Measurements from ENCODE around the gene MRTFA. TPM values are rescaled to one million over a fixed set of nuclear protein-coding genes. Genes with fewer than 3 reads are reported as not detected.
"Not testable (repeated sequence)": the region's sequence is repeated elsewhere in the genome, so short reads cannot be mapped to it uniquely, and the experiment has no call there.

MRTFA gene
- total RNA-seq, 6 donors from 2014 or later = 47.9 to 178 (median 61.3) TPM

GRCh38 chr22:40387746-40388145 is 248.8 kb downstream of the MRTFA start:
- Histone ChIP-seq H3K4me1 (peaks cover 0 to 30% (median 14%) of the 10 kb centered on the region in 4 donors), H3K27me3 (no peaks in the 10 kb centered on the region), H3K36me3 (no peaks in the 10 kb centered on the region), H3K9me3 (no peaks in the 10 kb centered on the region), H3K27ac (peak overlapping the region in 2 of 4 donors; percentile 31 to 59), H3K4me3 (no peak overlapping the region)
- ATAC-seq (ENCODE audit: low FRiP score in 2 of 2) (peak; percentile 16 to 76), DNase-seq (no peak)
- no peak for TF ChIP-seq EP300 (IDR thresholded peaks at IDR 0.05)
- TF ChIP-seq CTCF (IDR thresholded peaks at IDR 0.05) = no peak
- TF ChIP-seq POLR2A (IDR thresholded peaks at IDR 0.05) = no peak
- TF ChIP-seq POLR2AphosphoS5 (IDR thresholded peaks at IDR 0.05) = no peak
- 53 to 54% methylated on average over 5 of the region's 5 CpGs for WGBS, 2 donors

- DNase-seq (no peak), ATAC-seq (ENCODE audit: low FRiP score in 2 of 2) (peak in 1 of 2 donors; percentile 55)
- Histone ChIP-seq H3K4me3 (peak overlapping the region in 2 of 4 donors; percentile 4 to 14), H3K27ac (peak overlapping the region in 3 of 4 donors; percentile 21 to 38 (median 28)), H3K36me3 (no peaks in the 10 kb centered on the region), H3K4me1 (peaks cover 0 to 30% (median 14%) of the 10 kb centered on the region in 4 donors), H3K27me3 (no peaks in the 10 kb centered on the region), H3K9me3 (no peaks in the 10 kb centered on the region)
- WGBS, 2 donors = 35 to 42% methylated on average over 10 of the region's 10 CpGs
- TF ChIP-seq POLR2A (IDR thresholded peaks at IDR 0.05) (no peak), CTCF (IDR thresholded peaks at IDR 0.05) (no peak), POLR2AphosphoS5 (IDR thresholded peaks at IDR 0.05) (no peak), EP300 (IDR thresholded peaks at IDR 0.05) (no peak)
These were observed 251.3 kb downstream of the MRTFA start for GRCh38 chr22:40385036-40385782.

- peaks cover 0 to 30% (median 14%) of the 10 kb centered on the region in 4 donors for H3K4me1 ChIP-seq
These were observed 252.6 kb downstream of the MRTFA start for GRCh38 chr22:40383905-40384304.

GRCh38 chr22:40381461-40381860 is 255.1 kb downstream of the MRTFA start:
- ATAC-seq (ENCODE audit: low FRiP score in 2 of 2) = no peak
- Histone ChIP-seq H3K4me1 (peaks cover 0 to 21% (median 11%) of the 10 kb centered on the region in 4 donors), H3K27me3 (no peaks in the 10 kb centered on the region), H3K4me3 (no peak overlapping the region), H3K27ac (no peak overlapping the region), H3K9me3 (no peaks in the 10 kb centered on the region), H3K36me3 (no peaks in the 10 kb centered on the region)
- 72 to 94% methylated on average over 3 of the region's 3 CpGs for WGBS, 2 donors
- TF ChIP-seq POLR2AphosphoS5 (IDR thresholded peaks at IDR 0.05) = no peak
- no peak for TF ChIP-seq POLR2A (IDR thresholded peaks at IDR 0.05)
- no peak for DNase-seq

More at GRCh38 chr22:40383905-40384304, 252.6 kb downstream of the MRTFA start:
- DNase-seq (no peak), ATAC-seq (ENCODE audit: low FRiP score in 2 of 2) (no peak)
- H3K4me3 ChIP-seq = no peak overlapping the region
- TF ChIP-seq POLR2AphosphoS5 (IDR thresholded peaks at IDR 0.05) (no peak), POLR2A (IDR thresholded peaks at IDR 0.05) (no peak), CTCF (IDR thresholded peaks at IDR 0.05) (no peak), EP300 (IDR thresholded peaks at IDR 0.05) (no peak)
- 83 to 90% methylated on average over 3 of the region's 3 CpGs for WGBS, 2 donors
- H3K27me3 ChIP-seq = no peaks in the 10 kb centered on the region
- H3K36me3 ChIP-seq = no peaks in the 10 kb centered on the region
- H3K27ac ChIP-seq = no peak overlapping the region
- H3K9me3 ChIP-seq = no peaks in the 10 kb centered on the region

GRCh38 chr22:40378448-40378847 is 258.1 kb downstream of the MRTFA start:
- not testable (repeated sequence) for H3K4me1 ChIP-seq, H3K9me3 ChIP-seq, H3K27me3 ChIP-seq, DNase-seq, H3K36me3 ChIP-seq, H3K27ac ChIP-seq, H3K4me3 ChIP-seq
- ATAC-seq (ENCODE audit: low FRiP score in 2 of 2) = peak in 1 of 2 donors; percentile 61
- WGBS, 2 donors = 82 to 89% methylated on average over 11 of the region's 11 CpGs

GRCh38 chr22:40377931-40378330 is 258.6 kb downstream of the MRTFA start:
- Histone ChIP-seq H3K9me3 (no peaks in the 10 kb centered on the region), H3K36me3 (peaks cover 0 to 3% (median 0%) of the 10 kb centered on the region in 4 donors), H3K4me3 (no peak overlapping the region), H3K27me3 (no peaks in the 10 kb centered on the region), H3K4me1 (peaks cover under 1 to 10% (median 3%) of the 10 kb centered on the region in 4 donors), H3K27ac (no peak overlapping the region)
- ATAC-seq (ENCODE audit: low FRiP score in 2 of 2) (no peak), DNase-seq (no peak)
- WGBS, 2 donors = 91 to 100% methylated on average over 2 of the region's 2 CpGs
- TF ChIP-seq CTCF (IDR thresholded peaks at IDR 0.05) (no peak), POLR2AphosphoS5 (IDR thresholded peaks at IDR 0.05) (no peak), EP300 (IDR thresholded peaks at IDR 0.05) (no peak), POLR2A (IDR thresholded peaks at IDR 0.05) (no peak)
